K562 (cell line): ENCODE results near the gene NABP2. TPM values are rescaled to one million over a fixed set of nuclear protein-coding genes. Genes with fewer than 3 reads are reported as not detected.
A peak's percentile ranks its signal among the peaks of the same experiment; 100 is the strongest.

ENCODE experiments used
- ATAC-seq: fragments of 200-7000 bp; cut with Tn5 transposase; 3 replicates; pipeline ENCODE4 v1.9.1; 2020; ENCODE audit warnings: moderate library complexity
- BruUV-seq: library from RNA; stranded (reverse); fragments of 400-500 nt; replicated peaks from 2 replicates; lab custom pipeline; 2021; lab: Mats Ljungman, UMichigan
- CTCF ChIA-PET: fragments of 300-600 bp; formaldehyde crosslinking; extraction: SDS; loops from one replicate; lab custom pipeline; 2021; ENCODE audit warnings: low intra/inter-chr PET ratio; lab: Yijun Ruan, JAX
- POLR2A ChIA-PET: fragments of 300-600, 350-650 bp; sonication (Branson Sonifier 250); formaldehyde crosslinking; extraction: SDS; loops from one replicate; lab custom pipeline; 2021; ENCODE audit warnings: antibody characterized with exemption, inconsistent platforms; lab: Yijun Ruan, JAX
- DNase-seq, 4 experiments: peaks; one replicate each; pipeline versions ENCODE4 v3.0.0 to v3.0.0-alpha.2; 2011 to 2018; ENCODE audit warnings: low spot score in 3 of 4, mixed read lengths in 3 of 4; ENCODE audit errors: extremely low read depth in 1 of 4
- FAIRE-seq: peaks from 2 replicates; lab custom pipeline; 2011; peaks lifted over from hg19 to GRCh38; lab: Jason Lieb, UNC
- H2AFZ ChIP-seq: 2 replicates; pipeline ENCODE4 v1.6.0; 2011; ENCODE audit warnings: low read depth, low read length, control low read depth, inconsistent platforms
- H3K27ac ChIP-seq: fragments of 200-600 bp; 3 replicates; pipeline ENCODE4 v1.8.0; 2011; ENCODE audit warnings: low read depth, mild to moderate bottlenecking, control low read depth, inconsistent platforms, low read length, moderate library complexity, mixed read lengths; ENCODE audit errors: extremely low read depth
- H3K27me3 ChIP-seq, 2 experiments: fragments of 300-600 bp in 1 of 2; 2 replicates in 1 of 2; 3 replicates in 1 of 2; pipeline versions ENCODE4 v1.6.0 to v1.8.0; 2011; ENCODE audit warnings: inconsistent platforms in 2 of 2, low read length in 2 of 2, mild to moderate bottlenecking in 1 of 2, mixed read lengths in 1 of 2, moderate library complexity in 1 of 2; ENCODE audit not compliant: control insufficient read depth in 2 of 2, insufficient read depth in 2 of 2
- H3K36me3 ChIP-seq: fragments of 300-600 bp; 3 replicates; pipeline ENCODE4 v1.8.0; 2011; ENCODE audit warnings: mild to moderate bottlenecking, low read length, inconsistent platforms; ENCODE audit not compliant: control insufficient read depth, insufficient read depth
- H3K4me1 ChIP-seq, 2 experiments: fragments of 200-600 bp in 1 of 2; replicated peaks in 1 of 2; 2 replicates in 1 of 2; 3 replicates in 1 of 2; pipeline versions ENCODE4 v1.5.1 to v1.8.0; 2011; ENCODE audit warnings: inconsistent platforms in 2 of 2, low read length in 2 of 2, mild to moderate bottlenecking in 1 of 2, mixed read lengths in 1 of 2, moderate library complexity in 1 of 2; ENCODE audit not compliant: control insufficient read depth in 2 of 2, insufficient read depth in 2 of 2
- H3K4me2 ChIP-seq: 2 replicates; pipeline ENCODE4 v1.6.1; 2011; ENCODE audit warnings: low read length, control low read depth, inconsistent platforms, mixed read lengths; ENCODE audit not compliant: insufficient read depth
- H3K4me3 ChIP-seq: fragments of 200-600 bp; sonication (generic), shearing (Covaris generic); 2 replicates; pipeline ENCODE4 v1.5.1; 2016; ENCODE audit warnings: control low read depth, inconsistent platforms
- H3K79me2 ChIP-seq: fragments of 200-600 bp; 3 replicates; pipeline ENCODE4 v1.8.0; 2011; ENCODE audit warnings: low read length, inconsistent platforms; ENCODE audit not compliant: control insufficient read depth, insufficient read depth
- H3K9ac ChIP-seq, 2 experiments: 2 replicates each; pipeline versions ENCODE4 v1.6.0 to v1.6.1; 2011; ENCODE audit warnings: low read depth in 2 of 2, low read length in 2 of 2, control low read depth in 1 of 2, inconsistent platforms in 1 of 2, mild to moderate bottlenecking in 1 of 2, mixed read lengths in 1 of 2; ENCODE audit not compliant: insufficient read depth in 1 of 2
- H3K9me1 ChIP-seq: one replicate; pipeline ENCODE4 v1.6.0; 2011; ENCODE audit warnings: inconsistent platforms, mild to moderate bottlenecking, low read length, moderate library complexity; ENCODE audit not compliant: control insufficient read depth, insufficient read depth
- H3K9me3 ChIP-seq: replicated peaks from 2 replicates; pipeline ENCODE4 v1.5.1; 2011; ENCODE audit warnings: low read depth, low read length, inconsistent platforms; ENCODE audit not compliant: control insufficient read depth, insufficient read depth
- H4K20me1 ChIP-seq: replicated peaks from 2 replicates; pipeline ENCODE4 v1.6.1; 2011; ENCODE audit warnings: low read length, inconsistent platforms, mixed read lengths; ENCODE audit not compliant: control insufficient read depth, insufficient read depth
- MEF2A ChIP-seq: IDR thresholded peaks from 2 replicates; pipeline ENCODE4 v1.6.1; 2011; ENCODE audit warnings: low read depth, mild to moderate bottlenecking, low read length, moderate library complexity; ENCODE audit not compliant: control insufficient read depth
- NR1H2 ChIP-seq: sonication (generic); formaldehyde crosslinking; IDR thresholded peaks from 2 replicates; pipeline ENCODE4 v1.4.0; 2020; ENCODE audit warnings: mild to moderate bottlenecking, missing genetic modification reagents
- SETDB1 ChIP-seq: IDR thresholded peaks from one replicate; pipeline ENCODE4 v1.6.1; 2012; ENCODE audit warnings: low read length, control low read depth, inconsistent platforms
- ZNF354B ChIP-seq: fragments of 250-450 bp; sonication (Bioruptor Pico); IDR thresholded peaks from 2 replicates; pipeline ENCODE4 v1.4.0; 2020
- ZNF431 ChIP-seq: sonication (generic); formaldehyde crosslinking; IDR thresholded peaks from 2 replicates; pipeline ENCODE4 v1.8.0; 2022; ENCODE audit warnings: mild to moderate bottlenecking, missing genetic modification reagents
- WGBS: fragments of 100-300 bp; shearing (Covaris generic); methylation state at CpG from one replicate; pipeline ENCODE4 v1.1.6; 2016; ENCODE audit warnings: low coverage, mixed read lengths; ENCODE audit not compliant: insufficient coverage; ENCODE audit errors: missing lambda C conversion rate; 5-methylcytosine and 5-hydroxymethylcytosine counted together
- in situ Hi-C: fragments of 300-500 bp; cut with MboI; formaldehyde crosslinking; loops from 4 replicates; pipeline ENCODE4 v1.15.0; 2018; ENCODE audit warnings: inconsistent platforms, mixed read lengths
- intact Hi-C: fragments of 100-400 bp; cut with micrococcal nuclease; formaldehyde crosslinking; loops from 2 replicates; pipeline ENCODE4 v1.14.2; 2022
- polyA plus RNA-seq, 8 experiments: library from polyadenylated mRNA; depleted of rRNA in 4 of 8; stranded (reverse) in 5 of 8; unstranded in 3 of 8; fragments of >200 nt; fragmentation: Nextera tagmentation in 2 of 8; fragmentation: Illumina TruSeq in 1 of 8; extraction: Ambion mirVana in 2 of 8; extraction: Trizol in 1 of 8; gene quantifications; 2 replicates each; pipeline versions ENCODE4 v1.2.1 to v1.2.3, GENCODE V29; 2011 to 2014; ENCODE audit warnings: inconsistent platforms in 1 of 8, missing spikeins in 1 of 8
- total RNA-seq, 7 experiments: library from RNA; depleted of rRNA in 6 of 7; stranded (reverse); fragments of >200 nt in 6 of 7; fragmentation: Illumina TruSeq in 2 of 7; extraction: Trizol in 2 of 7; gene quantifications; 2 replicates each; pipeline versions ENCODE4 v1.2.1 to v1.2.3, GENCODE V29; 2011 to 2021; ENCODE audit warnings: low replicate concordance in 1 of 7
- TF ChIP-seq, protein P1 (sequence below), 2 experiments: fragments of 450-650 bp; IDR thresholded peaks; 2 replicates each; pipeline ENCODE4 v1.6.1; 2016
- TF ChIP-seq, protein P2 (sequence below): fragments of 250-450 bp; sonication (Bioruptor Pico); IDR thresholded peaks from 2 replicates; pipeline ENCODE4 v1.4.0; 2020; ENCODE audit warnings: mild to moderate bottlenecking
- TF ChIP-seq, protein P3 (sequence below): IDR thresholded peaks from 3 replicates; pipeline ENCODE4 v1.6.1; 2011; ENCODE audit warnings: borderline replicate concordance, mild to moderate bottlenecking, moderate library complexity; ENCODE audit not compliant: insufficient read length; ENCODE audit errors: extremely low read depth

The NABP2 gene
- total and polyA plus RNA-seq, 9 of the 15 experiments (the other 6 are each of a cell fraction or from before 2014, with no cell fraction given), result 11.3 to 60.6 (median 43.5) TPM

DNA sequence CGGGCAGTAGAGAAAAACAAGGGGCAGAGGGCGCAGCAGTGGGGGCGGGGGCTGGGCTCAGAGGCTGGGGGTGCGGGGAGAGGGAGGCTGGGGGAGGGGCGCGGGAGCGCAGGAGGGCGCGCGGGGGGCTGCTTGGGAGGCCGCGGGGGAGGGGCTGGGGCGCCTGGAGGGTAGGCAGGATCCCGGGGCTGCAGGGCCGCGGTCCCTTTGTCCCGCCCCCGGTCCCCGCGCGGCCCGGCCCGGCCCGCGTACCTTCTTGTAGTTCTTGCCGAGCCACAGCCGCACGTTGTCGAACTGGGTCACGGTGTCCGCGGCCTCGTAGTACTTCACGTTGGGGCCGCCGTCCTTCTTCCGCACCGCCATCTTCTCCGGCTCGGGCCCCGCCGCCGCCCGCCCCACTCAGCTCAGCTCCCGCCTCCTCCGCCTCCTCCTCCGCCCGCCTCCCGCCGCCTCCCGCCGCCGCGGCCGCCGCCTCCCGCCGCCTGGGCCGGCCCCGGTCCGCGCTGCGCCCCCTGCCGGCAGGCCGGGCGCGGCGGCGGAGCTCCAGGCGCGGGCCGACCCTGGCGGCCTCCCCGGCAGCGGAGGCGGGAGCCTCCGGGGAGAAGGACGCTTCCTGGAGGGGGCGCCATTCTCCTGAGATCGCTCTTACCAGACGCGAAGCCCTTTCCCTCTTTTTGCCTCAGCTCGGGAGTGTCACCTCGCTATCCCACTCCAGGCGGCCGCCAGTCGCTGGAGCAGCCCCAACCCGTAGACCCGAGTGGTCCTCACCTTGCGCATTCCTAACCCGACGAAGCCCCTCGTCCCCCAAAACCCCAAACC is 34.8 kb upstream of the NABP2 start, which contains the start of gene SMARCC2 (continued):
- TF ChIP-seq, protein P1, sequence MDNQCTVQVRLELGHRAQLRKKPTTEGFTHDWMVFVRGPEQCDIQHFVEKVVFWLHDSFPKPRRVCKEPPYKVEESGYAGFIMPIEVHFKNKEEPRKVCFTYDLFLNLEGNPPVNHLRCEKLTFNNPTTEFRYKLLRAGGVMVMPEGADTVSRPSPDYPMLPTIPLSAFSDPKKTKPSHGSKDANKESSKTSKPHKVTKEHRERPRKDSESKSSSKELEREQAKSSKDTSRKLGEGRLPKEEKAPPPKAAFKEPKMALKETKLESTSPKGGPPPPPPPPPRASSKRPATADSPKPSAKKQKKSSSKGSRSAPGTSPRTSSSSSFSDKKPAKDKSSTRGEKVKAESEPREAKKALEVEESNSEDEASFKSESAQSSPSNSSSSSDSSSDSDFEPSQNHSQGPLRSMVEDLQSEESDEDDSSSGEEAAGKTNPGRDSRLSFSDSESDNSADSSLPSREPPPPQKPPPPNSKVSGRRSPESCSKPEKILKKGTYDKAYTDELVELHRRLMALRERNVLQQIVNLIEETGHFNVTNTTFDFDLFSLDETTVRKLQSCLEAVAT (IDR thresholded peaks at IDR 0.05), result peak in 1 of 2 experiments; percentile 78; a peak in 1 of 4 replicates
- TF ChIP-seq, all 486 proteins: peak for 80

DNA sequence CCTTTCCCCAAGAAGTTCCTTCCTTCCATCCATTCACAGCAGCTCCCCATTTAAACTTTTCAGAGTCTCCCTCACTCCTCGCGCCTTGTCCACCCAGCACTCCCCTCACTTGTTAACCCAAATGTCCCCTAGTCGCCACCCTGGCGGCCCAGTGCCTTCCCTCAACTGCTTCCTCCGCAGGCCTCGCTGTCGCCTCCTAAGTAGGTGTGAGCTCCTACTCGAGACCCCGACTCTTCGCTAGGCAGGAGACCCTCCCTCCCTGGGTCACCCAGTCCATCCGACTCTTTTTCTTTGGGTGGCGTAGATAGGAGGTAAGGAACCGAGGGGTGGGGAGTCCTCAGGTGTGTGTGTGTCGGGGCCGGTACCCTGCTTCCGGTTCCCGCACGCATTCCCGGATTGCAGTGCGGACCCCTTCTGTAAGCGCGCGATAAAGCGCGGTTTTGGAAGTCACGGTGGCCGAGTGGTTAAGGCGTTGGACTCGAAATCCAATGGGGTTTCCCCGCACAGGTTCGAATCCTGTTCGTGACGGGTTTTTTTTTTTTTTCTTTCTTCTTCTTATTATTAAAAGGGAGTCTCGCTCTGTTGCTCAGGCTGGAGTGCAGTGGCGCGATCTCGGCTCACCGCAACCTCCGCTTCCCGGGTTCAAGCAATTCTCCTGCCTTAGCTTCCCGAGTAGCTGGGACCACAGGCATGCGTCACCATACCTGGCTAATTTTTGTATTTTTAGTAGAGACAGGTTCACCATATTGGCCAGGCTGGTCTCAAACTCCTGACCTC is 34.0 kb upstream of the NABP2 start:
- DNase-seq (peak; percentile 73 to 96 (median 77)), FAIRE-seq (peak; percentile 44), ATAC-seq (peak; percentile 68)
- CTCF ChIA-PET, result interaction anchor here (0.6 to 2.9 kb wide), 10 partner anchors 15 to 1053 kb away, joined by 3 to 36 read pairs (median 7); partner anchors contain the start of genes ANKRD52, GDF11, NABP2 and RNF41
- H3K9me1 ChIP-seq, result no peaks in the 10 kb centered on the region
- peaks cover 22% of the 10 kb centered on the region for H3K36me3 ChIP-seq
- H4K20me1 ChIP-seq, result no peaks in the 10 kb centered on the region
- H3K27ac ChIP-seq, result peak overlapping the region; percentile 88
- peak overlapping the region; percentile 84 to 90 for H3K9ac ChIP-seq
- H3K27me3 ChIP-seq, result no peaks in the 10 kb centered on the region
- H3K4me1 ChIP-seq, result peaks cover 4 to 16% of the 10 kb centered on the region in 2 experiments; a peak in 3 of 5 replicates
- peak overlapping the region; percentile 85 for H3K4me3 ChIP-seq
- WGBS, result 1% methylated on average over 38 of the region's 42 CpGs
- intact Hi-C loops, result loop anchor here (1.0 to 5.0 kb wide), 4 partner anchors 64 to 143 kb away; partner anchors contain the start of gene CNPY2
- peak overlapping the region; percentile 98 for H2AFZ ChIP-seq
- POLR2A ChIA-PET, result interaction anchor here (0.6 to 5.9 kb wide), 24 partner anchors 9 to 242 kb away, joined by 3 to 54 read pairs (median 4); partner anchors contain the start of genes COQ10A, ESYT1, MYL6 and RNF41
- BruUV-seq, result no TSS peak
- peaks cover 39% of the 10 kb centered on the region for H3K79me2 ChIP-seq
- in situ Hi-C loops, result loop anchor here (5.0 kb wide), 3 partner anchors 63 to 277 kb away; partner anchors contain the start of genes ANKRD52, ESYT1 and SPRYD4
- peak overlapping the region; percentile 95 for H3K4me2 ChIP-seq
- H3K9me3 ChIP-seq, result no peaks in the 10 kb centered on the region
- no peak for TF ChIP-seq NR1H2
- no peak for TF ChIP-seq ZNF354B (CRISPR knock-in tag)
- TF ChIP-seq MEF2A, result 0 out of 2 replicates have a peak, but pooled peaks have one; percentile 7
- TF ChIP-seq ZNF431 (CRISPR knock-in tag), result peak; percentile 62; the same call in 1 of the 2 replicates
- TF ChIP-seq, protein P2, sequence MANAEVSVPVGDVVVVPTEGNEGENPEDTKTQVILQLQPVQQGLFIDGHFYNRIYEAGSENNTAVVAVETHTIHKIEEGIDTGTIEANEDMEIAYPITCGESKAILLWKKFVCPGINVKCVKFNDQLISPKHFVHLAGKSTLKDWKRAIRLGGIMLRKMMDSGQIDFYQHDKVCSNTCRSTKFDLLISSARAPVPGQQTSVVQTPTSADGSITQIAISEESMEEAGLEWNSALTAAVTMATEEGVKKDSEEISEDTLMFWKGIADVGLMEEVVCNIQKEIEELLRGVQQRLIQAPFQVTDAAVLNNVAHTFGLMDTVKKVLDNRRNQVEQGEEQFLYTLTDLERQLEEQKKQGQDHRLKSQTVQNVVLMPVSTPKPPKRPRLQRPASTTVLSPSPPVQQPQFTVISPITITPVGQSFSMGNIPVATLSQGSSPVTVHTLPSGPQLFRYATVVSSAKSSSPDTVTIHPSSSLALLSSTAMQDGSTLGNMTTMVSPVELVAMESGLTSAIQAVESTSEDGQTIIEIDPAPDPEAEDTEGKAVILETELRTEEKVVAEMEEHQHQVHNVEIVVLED (CRISPR knock-in tag), result no peak
- TF ChIP-seq SETDB1, result no peak
- TF ChIP-seq, protein P3, sequence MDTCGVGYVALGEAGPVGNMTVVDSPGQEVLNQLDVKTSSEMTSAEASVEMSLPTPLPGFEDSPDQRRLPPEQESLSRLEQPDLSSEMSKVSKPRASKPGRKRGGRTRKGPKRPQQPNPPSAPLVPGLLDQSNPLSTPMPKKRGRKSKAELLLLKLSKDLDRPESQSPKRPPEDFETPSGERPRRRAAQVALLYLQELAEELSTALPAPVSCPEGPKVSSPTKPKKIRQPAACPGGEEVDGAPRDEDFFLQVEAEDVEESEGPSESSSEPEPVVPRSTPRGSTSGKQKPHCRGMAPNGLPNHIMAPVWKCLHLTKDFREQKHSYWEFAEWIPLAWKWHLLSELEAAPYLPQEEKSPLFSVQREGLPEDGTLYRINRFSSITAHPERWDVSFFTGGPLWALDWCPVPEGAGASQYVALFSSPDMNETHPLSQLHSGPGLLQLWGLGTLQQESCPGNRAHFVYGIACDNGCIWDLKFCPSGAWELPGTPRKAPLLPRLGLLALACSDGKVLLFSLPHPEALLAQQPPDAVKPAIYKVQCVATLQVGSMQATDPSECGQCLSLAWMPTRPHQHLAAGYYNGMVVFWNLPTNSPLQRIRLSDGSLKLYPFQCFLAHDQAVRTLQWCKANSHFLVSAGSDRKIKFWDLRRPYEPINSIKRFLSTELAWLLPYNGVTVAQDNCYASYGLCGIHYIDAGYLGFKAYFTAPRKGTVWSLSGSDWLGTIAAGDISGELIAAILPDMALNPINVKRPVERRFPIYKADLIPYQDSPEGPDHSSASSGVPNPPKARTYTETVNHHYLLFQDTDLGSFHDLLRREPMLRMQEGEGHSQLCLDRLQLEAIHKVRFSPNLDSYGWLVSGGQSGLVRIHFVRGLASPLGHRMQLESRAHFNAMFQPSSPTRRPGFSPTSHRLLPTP, result peak; percentile 85
